ENCODE results near the gene TRAF1. TPM values are rescaled to one million over a fixed set of nuclear protein-coding genes. Genes with fewer than 3 reads are reported as not detected.
A peak's percentile ranks its signal among the peaks of the same experiment; 100 is the strongest.

The TRAF1 gene
- total and polyA plus RNA-seq, 2 of the 13 experiments (the other 11 are each of a cell fraction or from before 2014, with no cell fraction given) = 0.44 to 1.0 TPM

DNA sequence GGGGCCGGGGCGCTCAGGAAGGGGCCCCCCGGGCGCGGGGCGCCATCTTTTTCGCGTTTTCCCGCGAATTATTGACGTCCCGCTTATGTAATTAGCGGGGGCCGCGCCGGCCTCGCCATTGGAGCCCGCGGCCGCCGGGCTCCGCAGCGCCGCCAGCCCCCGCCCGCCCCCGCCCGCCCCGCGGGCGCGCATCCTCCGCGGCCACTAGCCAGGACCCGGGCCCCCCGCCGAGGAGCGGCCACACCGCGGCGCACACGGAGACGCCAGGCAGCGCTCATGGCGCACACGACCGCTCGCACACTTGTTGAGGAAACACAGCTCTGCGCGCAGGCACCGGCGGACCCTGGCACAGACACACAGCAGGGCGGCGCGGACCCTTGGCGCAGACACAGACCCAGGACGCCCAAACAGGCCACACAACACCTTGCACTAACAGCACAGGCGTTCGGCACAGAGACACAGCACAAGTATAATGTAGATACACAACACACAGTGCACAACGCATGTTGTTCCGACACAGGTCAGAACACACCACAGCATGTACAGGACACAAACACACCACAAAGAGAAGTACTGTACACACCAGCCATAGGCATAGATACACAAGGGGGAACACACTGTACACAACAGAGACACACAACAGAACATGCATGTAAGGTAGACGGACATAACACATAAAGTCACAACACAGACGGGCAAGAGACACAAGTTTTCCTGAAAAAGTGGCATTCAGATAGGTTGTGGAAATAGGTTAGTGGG, 49.1 kb downstream of the TRAF1 start (continued):
- TF ChIP-seq, protein P1, sequence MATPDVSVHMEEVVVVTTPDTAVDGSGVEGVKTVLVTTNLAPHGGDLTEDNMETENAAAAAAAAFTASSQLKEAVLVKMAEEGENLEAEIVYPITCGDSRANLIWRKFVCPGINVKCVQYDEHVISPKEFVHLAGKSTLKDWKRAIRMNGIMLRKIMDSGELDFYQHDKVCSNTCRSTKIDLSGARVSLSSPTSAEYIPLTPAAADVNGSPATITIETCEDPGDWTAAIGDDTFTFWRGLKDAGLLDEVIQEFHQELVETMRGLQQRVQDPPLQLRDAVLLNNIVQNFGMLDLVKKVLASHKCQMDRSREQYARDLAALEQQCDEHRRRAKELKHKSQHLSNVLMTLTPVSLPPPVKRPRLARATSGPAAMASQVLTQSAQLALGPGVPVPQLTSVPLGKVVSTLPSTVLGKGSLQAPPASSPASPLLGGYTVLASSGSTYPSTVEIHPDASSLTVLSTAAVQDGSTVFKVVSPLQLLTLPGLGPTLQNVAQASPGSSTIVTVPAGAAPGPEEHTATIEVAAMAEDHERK (CRISPR knock-in tag; IDR thresholded peaks at IDR 0.05; ENCODE audit: low read depth) = no peak
- TF ChIP-seq ZHX1 (CRISPR knock-in tag; IDR thresholded peaks at IDR 0.05; ENCODE audit: low read depth) = no peak
- TF ChIP-seq RBM39 (IDR thresholded peaks at IDR 0.05; ENCODE audit: low read depth, low read length, poor library complexity, severe bottlenecking) = no peak
- TF ChIP-seq IRF2 (CRISPR knock-in tag; IDR thresholded peaks at IDR 0.05) = peak; percentile 48; the same call in 1 of the 2 replicates
- no peak for TF ChIP-seq REXO4 (CRISPR knock-in tag; IDR thresholded peaks at IDR 0.05; ENCODE audit: borderline replicate concordance)
- peak; percentile 35 for TF ChIP-seq SKI (IDR thresholded peaks at IDR 0.05; ENCODE audit: partially characterized antibody)
- TF ChIP-seq ERF (CRISPR knock-in tag; IDR thresholded peaks at IDR 0.05) = 0 out of 2 replicates have a peak, but pooled peaks have one; percentile 27
- no peak for TF ChIP-seq ZNF337 (CRISPR knock-in tag; IDR thresholded peaks at IDR 0.05; ENCODE audit: borderline replicate concordance, low read depth)
- no peak for TF ChIP-seq ZNF530 (CRISPR knock-in tag; IDR thresholded peaks at IDR 0.05; ENCODE audit: low read depth)
- no peak for TF ChIP-seq NFATC3 (CRISPR knock-in tag; IDR thresholded peaks at IDR 0.05)
- no peak for TF ChIP-seq ZNF563 (CRISPR knock-in tag; IDR thresholded peaks at IDR 0.05)
- TF ChIP-seq ZBTB7A (CRISPR knock-in tag; IDR thresholded peaks at IDR 0.05) = peak; percentile 31; the same call in 1 of the 2 replicates
- no peak for TF ChIP-seq TCF7L2 (IDR thresholded peaks at IDR 0.05; ENCODE audit: low read depth, low read length)
- TF ChIP-seq AGO2 (optimal IDR thresholded peaks at IDR 0.05; ENCODE audit: low read depth, low read length) = no peak
- TF ChIP-seq ZNF775 (CRISPR knock-in tag; IDR thresholded peaks at IDR 0.05; ENCODE audit: borderline replicate concordance) = no peak
- no peak for TF ChIP-seq SMYD3 (CRISPR knock-in tag; IDR thresholded peaks at IDR 0.05)
- TF ChIP-seq REL (CRISPR knock-in tag; conservative IDR thresholded peaks at IDR 0.05) = no peak
- TF ChIP-seq, protein P2, sequence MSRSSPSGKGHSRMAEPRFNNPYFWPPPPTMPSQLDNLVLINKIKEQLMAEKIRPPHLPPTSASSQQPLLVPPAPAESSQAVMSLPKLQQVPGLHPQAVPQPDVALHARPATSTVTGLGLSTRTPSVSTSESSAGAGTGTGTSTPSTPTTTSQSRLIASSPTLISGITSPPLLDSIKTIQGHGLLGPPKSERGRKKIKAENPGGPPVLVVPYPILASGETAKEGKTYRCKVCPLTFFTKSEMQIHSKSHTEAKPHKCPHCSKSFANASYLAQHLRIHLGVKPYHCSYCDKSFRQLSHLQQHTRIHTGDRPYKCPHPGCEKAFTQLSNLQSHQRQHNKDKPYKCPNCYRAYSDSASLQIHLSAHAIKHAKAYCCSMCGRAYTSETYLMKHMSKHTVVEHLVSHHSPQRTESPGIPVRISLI (CRISPR knock-in tag; IDR thresholded peaks at IDR 0.05; ENCODE audit: borderline replicate concordance) = no peak
- TF ChIP-seq POLR2AphosphoS2 (IDR thresholded peaks at IDR 0.05; ENCODE audit: low read depth, low read length) = no peak
- no peak for TF ChIP-seq SP1 (IDR thresholded peaks at IDR 0.05)
- TF ChIP-seq SP1 (CRISPR knock-in tag; IDR thresholded peaks at IDR 0.05) = peak; percentile 39; the same call in 1 of the 2 replicates
- no peak; the same call in 1 of the 2 replicates for TF ChIP-seq KDM1A (CRISPR knock-in tag; IDR thresholded peaks at IDR 0.05)
- TF ChIP-seq KLF15 (CRISPR knock-in tag; IDR thresholded peaks at IDR 0.05; ENCODE audit: borderline replicate concordance) = no peak
- TF ChIP-seq ZNF777 (CRISPR knock-in tag; IDR thresholded peaks at IDR 0.05) = peak; percentile 11; the same call in 1 of the 2 replicates

Measured in HepG2 (cell line).